Adrenal gland (tissue), 5 donors: ENCODE results near the gene ZNF557.
"Not testable (repeated sequence)": the region's sequence is repeated elsewhere in the genome, so short reads cannot be mapped to it uniquely, and the experiment has no call there.

Source experiments
- CTCF ChIP-seq, 6 experiments: fragments of 450-650 bp in 4 of 6; fragments of 200-600 bp in 2 of 6; sonication (generic) in 1 of 6; IDR thresholded peaks; 1 replicate in 5 of 6; 2 replicates in 1 of 6; pipeline versions ENCODE4 v1.5.1 to v1.8.0; 2016 to 2021; ENCODE audit warnings: antibody characterized with exemption in 6 of 6, mild to moderate bottlenecking in 2 of 6, moderate library complexity in 1 of 6
- POLR2A ChIP-seq, 2 donors: fragments of 450-650 bp; IDR thresholded peaks; one replicate each; pipeline ENCODE4 v1.6.1; 2017; ENCODE audit warnings: antibody characterized with exemption in 2 of 2, mild to moderate bottlenecking in 2 of 2, moderate library complexity in 1 of 2
- donor health status: DM: no; HTN: no; CAD: no.

GRCh38 chr19:7052896-7053295 is 16.6 kb upstream of the ZNF557 start:
- TF ChIP-seq POLR2A, CTCF (IDR thresholded peaks at IDR 0.05): not testable (repeated sequence)
